Activated naive CD8-positive, alpha-beta T cell treated with anti-CD3 and anti-CD28 coated beads, Interleukin-2, amount 50 U/mL, for 16 hours (primary cell): Measurements from ENCODE around the gene SLC38A6.
"Not testable (repeated sequence)": the region's sequence is repeated elsewhere in the genome, so short reads cannot be mapped to it uniquely, and the experiment has no call there.

Experiments
- DNase-seq: peaks from one replicate; pipeline ENCODE4 v3.0.0-alpha.2; 2020; ENCODE audit warnings: low read depth, low spot score

Gene SLC38A6

DNA sequence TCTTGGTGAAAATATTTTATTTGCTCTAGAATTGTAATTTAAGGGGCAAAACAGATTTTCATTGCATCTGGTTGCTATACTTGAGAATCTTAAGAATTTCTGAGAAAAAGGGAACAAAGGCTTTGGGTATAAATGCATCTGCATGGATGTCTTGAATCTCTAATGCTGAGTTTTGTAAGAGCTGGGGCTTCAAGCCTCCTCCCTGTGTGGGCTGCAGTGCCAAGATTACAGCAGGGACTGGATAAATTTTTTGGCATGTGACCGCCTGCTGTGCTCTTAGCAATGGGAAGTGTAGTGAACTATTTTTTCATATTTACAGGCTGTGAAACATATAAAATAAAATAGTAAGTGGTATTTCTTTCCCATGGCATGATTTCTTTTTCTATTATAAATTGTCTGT, 70.0 kb downstream of the SLC38A6 start:
- no peak for DNase-seq

DNA sequence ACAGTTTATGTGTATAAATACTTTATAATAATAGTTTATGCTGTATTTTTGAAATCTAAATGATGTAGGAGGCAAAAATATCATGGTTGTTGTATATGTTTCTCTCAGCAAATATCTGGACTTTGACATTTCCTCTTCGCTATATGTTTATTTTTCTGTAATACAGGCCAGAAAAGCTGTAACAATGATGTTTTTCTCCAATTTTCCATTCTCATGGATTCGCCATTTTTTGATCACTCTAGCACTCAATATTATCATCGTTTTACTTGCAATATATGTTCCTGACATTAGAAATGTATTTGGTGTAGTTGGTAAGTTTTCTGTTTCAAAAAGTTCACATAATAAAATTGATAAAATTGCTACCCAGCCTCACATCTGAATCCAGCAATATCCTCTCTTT, 70.6 kb downstream of the SLC38A6 start:
- DNase-seq, result no peak

DNA sequence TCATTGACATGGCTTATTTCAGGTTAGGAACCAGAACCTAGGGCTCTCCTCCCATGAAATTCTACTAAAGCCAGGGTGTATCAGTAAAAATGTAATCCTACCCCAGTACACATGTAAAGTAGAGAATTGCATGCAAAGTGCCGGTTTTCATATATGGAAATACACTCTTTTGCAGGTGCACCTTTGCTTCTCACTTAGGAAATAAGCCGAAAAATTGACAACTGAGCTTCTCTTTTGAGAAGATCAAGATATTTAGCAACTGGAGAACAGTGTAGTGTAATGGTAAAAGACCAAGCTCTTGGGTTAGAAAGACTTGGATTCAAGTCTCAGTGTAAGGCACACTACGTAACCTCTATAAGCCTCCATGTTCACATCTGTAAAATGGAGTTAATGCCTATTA, 82.4 kb downstream of the SLC38A6 start:
- DNase-seq, result no peak

DNA sequence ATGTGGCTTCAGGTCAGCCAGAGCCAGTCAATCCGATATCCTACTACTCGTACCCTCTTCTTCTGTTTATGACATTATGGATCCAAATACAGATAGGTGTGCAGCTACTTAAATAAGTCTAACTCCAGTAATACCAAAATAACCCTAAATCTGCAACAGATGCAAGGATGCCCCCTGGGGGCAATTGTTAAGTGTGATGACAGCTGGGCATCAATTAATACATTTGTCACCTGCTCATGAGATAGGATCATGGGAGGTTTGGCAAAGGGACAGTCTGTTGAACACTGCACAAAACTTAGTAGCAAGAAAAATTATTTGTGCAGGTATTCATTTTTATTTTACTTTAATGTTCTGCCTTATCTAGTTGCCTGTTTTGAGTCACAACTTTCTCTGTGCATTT, 83.2 kb downstream of the SLC38A6 start:
- no peak for DNase-seq

DNA sequence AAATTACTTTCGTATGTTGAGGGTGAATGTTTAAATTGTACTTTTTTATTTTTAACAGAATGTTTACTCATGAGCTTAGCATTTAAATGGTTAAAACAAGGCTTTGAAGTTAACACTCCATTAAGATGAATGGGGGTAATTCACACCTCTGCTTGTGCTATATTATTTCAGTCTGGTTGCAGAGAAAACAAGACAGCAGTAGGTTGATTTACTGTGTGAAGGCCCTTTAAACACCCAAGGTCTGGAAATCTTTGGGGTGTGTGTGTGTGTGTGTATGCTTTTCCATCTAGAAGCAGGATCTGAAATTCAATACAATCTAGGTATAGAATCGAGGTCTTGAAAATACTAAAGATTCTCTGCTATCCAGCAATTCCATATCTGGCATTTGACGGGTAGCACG, 83.8 kb downstream of the SLC38A6 start:
- no peak for DNase-seq

DNA sequence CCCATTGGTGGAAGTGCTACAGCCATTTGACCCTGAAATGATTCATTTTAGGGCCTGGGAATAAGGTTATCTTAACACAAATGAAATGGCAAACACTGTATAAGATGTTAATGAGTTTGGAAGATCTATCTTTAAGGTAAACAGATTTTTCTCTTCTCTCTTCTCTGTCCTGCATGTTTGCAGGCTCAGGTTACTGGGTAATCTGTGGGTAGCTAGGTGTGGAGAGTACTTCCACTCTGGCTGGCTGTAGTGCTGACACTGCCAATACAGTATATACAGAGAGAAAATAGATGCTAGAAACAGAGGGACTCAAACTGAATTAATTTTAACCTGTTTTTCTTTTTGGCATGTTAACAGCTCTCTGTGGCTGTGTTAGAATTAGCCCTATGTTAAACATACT, 84.6 kb downstream of the SLC38A6 start:
- no peak for DNase-seq

DNA sequence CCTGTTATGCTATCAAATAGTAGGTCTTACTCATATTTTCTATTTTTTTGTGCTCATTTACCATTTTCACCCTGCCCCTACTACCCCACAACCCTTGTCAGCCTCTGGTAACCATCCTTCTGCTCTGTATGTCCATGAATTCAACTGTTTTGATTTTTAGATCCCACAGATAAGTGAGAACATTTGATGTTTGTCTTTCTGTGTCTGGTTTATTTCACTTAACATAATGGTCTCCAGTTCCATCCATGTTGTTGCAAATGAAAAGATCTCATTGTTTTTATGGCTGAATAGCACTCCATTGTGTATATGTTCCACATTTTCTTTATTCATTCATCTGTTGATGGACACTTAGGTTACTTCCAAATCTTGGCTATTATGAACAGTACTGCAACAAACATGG, 91.4 kb downstream of the SLC38A6 start:
- not testable (repeated sequence) for DNase-seq

DNA sequence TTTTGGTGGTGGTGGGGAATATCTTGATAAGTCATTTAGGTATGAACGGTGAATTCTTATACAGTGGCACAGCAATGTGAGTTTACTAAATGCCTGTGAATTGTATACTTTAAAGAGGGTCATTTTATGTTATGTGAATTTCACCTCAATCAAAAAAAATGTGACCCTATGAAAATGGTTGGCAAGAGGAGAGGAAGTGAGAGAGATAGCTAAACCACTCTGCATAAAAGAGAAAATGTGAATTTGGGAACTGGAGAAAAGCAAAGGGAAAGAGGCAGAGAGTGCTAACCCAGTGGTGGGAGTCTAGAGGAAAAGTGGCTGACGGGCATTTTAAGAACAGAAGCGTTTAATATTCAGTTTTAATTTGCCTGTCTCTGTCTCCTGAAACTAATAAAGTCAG, 93.8 kb downstream of the SLC38A6 start:
- DNase-seq, result no peak

DNA sequence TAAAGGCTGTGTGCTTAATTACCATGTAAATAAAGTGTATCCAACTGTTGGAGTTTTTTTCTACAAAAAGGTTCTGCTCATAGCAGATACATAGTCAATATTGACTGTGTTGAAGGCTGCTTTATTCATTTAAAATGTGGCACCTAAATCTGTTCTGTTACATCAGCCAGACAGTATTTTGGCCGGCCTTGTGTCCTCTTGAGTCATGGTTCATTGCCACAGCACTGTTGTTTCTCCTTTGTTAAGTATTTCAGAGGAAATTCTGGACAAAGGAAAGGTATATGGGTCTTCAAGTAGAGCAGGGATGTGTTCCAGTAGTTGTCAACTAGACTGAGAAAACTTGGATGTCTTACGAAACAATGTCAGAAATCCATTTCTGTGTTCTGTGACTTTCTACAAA, 95.5 kb downstream of the SLC38A6 start:
- no peak for DNase-seq

DNA sequence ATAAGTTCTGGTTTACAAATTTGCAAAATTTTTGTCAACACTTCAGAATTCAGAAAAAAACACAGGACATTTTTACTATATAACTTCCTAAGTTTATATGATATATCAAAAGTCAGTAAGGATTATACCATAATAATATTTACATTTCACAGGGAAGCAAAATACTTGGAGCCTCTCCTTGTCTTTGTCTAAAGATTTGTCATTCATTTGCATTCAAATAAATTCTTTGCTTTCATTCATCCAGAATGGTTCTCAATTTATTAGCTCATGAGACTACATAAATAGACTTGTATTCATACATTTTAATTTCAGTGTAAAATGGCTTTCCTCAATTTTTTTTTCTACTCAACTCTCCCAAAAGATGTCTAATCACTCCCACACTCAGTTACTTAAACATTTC, 96.4 kb downstream of the SLC38A6 start:
- no peak for DNase-seq

DNA sequence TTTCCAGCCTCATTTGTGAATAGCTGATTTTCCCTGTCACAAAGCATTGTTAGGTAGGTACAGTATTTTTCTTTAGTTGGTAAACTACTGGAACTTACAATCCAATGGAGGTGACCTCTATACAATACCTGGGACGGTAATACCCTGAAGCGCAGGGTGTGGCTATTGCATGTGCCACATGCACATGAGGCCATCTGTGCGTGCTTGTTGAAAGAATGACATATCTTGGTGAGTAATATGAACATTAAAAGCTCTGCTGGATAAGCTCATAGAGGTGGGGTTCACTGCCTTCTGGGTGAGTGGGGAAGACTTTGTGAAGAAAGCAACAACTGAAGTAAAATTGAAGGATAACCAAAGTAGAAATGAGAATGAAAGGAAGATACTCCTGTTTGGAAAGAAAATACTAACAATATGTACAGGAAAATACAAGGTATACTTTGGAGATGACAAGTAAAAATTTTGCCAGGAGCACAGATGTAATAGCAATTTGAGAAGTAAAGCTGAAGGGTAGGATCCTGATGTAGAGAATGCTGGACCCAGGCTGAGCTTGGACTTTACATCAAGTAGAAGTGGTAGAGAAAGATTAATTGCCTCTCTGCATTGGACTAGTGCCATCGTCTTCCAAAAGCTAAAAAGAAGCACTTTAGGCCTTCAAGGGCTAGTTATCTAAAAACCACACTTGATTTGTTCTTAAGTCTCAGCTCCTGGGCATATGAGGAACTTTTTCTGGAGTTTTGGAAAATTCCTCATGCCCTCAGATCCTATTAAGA, 97.1 kb downstream of the SLC38A6 start:
- no peak for DNase-seq

DNA sequence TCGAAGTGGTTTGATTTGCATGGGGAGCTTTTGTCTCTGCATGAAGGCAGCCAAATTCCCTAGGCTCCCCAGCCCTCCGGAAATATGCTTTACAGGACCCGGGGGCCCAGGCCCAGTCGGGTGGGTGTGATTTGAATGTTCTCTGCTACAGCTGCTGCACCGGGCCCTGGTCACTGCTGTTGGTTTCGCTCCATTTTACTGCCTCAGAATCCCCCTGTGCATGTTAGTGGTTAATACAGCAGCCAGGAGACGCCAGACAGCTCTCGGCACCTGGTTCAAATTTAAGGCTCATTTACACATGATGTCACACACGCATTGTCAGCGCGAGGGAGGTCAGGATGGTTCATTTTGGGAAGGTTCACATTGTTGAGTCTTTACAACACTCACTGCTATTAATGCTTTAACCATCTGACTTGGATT, 99.6 kb downstream of the SLC38A6 start:
- DNase-seq, result no peak

DNA sequence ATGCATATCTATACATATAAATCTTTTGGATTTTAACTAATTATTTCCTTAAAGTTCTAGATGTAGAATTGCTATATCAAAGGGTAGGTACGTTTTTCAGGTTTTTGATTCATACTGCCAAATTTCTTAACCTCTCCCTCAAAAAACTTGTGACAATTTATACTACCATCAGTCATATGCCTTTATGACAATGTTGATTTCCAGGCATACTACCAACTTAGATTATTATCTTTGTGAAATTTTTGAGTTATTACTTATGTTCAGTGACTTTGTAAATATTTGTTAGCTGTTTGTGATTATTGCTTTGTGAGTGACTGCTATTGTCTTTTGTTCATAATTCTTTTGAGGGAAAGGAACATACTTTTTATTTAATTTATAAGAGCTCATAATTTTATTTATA, 107.0 kb downstream of the SLC38A6 start:
- DNase-seq, result no peak

DNA sequence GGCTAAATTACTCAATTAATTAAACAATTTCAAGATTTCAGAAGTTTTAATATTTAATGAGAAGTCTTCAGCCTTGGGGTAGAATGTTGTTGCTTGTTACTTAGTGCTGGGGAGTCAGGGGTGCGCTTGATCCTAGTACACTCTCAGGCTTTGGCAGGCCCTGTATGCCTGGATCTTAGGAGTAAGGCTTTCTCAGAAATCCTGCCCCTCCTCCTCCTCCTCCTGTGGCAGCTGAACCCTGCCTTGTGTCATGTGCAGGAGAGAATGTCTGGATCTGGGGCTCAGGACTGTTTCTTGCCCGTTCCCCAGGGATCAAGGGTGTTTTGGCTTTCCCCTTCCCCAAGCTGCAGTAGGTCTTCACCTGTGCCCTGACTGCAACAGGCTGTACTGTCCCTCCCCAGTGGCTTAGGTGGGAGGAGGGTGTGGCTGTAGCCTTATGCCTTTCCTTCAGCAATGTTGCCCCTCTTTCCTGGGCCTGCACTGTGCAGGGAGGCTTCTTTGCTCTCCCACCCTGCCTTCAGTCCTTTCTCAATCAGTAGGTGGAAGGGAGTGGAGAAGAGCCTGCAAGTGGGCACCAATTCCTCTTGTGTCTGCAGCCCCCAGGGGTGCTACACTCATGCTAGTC, 108.2 kb downstream of the SLC38A6 start:
- no peak for DNase-seq

DNA sequence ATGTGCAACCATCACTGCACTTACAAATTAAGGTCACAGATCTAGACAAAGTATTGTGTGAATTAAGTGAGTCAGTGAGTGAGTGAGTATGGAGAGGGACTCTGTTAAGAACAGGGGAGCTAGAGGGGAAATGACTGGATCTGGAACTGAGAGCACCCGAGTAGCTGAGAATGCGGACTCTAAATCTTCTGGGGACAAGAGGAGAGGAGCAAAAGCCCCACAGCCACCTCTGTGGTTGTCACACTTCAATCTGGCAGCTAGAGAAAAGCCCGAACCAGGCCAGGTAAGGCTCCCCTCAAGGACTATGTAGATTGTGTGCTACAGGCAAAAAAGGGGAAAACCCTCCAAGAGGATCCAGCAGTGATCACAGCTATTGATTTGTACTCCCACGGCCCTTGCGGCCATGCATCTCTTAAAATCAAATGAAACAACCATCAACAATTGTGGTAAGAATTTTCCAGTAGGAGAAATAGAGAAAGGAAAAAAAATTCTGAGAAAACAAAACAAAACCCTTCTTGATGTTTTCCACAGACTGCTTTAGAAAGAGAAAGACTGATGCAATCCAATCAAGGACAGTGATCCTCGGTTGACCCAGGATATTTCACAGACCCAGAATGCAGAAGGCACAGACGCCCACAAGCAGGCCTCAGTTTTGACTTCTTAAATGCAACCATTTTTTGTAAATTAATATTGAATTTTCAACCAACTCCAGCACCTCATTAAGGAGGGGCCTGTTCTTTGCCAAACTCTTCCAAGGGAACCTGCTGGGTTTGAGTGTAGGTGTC, 109.6 kb downstream of the SLC38A6 start:
- no peak for DNase-seq

DNA sequence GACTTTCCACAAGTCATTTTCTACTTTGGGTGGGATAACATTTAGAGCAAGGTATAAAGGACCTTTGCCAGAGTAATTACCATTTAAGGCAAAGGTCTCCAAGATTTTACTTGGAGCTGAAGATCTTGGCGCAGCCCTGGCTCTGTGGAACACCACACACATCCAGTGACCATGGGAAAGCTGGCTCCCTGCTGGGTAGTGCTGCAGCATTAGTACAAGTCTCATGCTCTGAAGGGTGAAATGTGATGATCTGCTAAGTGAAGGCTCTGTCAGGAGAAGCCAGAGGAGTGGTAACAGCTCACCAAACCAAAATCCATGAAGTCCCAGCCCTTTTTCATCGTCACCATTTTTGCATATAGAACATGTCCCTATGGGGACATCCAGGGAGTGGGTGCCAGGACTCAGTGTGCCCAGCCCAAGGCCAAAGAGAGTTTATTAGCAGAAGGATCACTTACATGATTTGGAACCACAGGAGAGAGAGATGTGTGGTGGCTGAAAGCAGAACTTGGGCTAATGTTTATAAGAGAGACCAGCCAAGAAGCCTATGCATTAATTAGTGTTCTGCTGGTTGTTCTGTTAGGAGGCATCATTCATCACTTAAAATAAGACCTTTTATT, 110.7 kb downstream of the SLC38A6 start:
- no peak for DNase-seq

DNA sequence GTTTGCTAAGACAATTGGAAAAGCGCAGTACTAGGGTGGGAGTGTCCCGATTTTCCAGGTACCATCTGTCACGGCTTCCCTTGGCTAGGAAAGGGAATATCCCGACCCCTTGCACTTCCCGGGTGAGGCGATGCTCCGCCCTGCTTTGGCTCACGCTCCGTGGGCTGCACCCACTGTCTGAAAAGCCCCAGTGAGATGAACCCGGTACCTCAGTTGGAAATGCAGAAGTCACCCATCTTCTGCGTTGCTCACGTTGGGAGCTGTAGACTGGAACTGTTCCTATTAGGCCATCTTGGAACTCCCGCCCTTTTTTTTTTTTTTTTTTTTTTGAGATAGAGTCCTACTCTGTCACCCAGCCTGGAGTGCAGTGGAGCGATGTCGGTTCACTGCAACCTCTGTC, 117.1 kb downstream of the SLC38A6 start:
- not testable (repeated sequence) for DNase-seq

DNA sequence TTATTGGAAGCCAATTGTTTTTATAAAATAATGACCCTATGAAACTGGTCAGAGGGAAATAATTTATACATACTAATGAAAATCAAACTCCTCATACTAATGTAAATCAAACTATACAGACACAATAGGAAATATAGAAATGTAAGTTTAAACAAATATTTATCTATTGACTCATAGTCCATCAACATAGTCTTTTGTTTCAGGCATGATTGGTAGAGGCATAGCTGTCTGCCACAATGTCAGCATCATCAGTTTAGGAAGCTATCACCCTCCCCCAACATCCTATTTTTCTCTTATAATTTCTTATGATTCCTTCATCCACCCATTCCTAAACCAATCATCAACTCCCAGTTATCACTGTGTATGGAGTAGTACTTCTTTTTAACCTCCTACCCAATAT, 117.7 kb downstream of the SLC38A6 start:
- no peak for DNase-seq

DNA sequence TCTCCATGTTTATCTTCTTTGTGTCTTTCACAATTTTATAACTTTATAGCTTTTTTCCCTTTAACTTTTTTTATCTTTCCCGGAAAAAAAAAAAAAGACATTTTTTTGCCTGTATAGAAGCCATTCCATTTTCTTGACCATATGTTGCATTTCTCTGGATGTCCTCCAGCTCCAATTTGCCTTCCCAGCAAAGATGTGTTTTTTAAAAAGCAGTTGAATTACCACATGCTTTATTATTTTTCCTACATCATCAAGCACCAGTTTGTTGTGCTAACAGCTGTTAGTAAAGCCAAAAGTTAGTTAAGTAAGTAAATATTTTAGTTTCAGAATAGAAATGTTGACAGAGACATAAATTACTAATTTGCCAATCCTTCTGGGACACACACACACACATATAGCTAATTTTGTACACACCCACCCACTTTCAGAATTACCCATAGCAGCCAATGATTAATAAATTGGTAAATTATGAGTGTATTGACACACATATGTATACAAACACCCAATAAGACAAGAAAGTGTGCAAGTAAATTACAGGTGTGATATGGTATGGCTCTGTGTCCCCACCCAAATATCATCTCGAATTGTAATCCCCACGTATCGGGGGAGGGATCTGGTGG, 118.3 kb downstream of the SLC38A6 start:
- DNase-seq, result no peak

DNA sequence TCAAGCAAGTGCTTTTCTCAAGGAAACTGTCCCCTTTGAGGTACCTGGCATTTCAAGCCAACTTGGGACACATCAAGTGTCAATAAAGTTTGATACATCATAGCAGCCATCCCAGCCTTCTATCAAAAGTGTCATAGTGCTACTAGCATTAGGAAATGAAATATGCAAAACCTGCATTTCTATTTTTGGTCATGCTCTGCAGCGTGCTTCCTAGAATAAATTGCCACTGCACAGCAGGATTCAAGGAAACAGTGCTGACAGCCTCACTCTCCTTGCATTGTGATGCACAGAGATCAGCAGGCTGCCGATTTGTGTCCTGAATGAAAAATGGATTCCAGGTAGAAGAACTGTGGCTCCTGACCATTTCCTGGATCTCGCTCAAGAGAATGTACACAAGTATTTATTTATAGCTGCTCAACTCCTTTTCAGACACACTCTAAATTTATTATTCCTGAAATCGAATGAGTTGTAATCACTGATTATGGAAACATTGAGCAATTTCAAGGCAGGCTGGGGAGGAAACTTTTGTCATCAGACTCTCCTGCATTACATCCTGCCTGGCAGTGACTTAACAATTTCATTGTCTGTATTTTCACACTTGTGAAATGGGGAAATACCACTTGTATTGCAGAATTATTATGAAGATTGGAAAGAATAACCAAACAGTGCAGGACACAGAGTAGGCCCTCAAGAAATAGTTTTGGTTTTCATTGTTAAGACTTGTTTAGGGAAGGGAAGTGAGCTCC, 120.9 kb downstream of the SLC38A6 start:
- DNase-seq, result no peak
